GM12878 (cell line): ENCODE data around the gene NUAK1. TPM values are rescaled to one million over a fixed set of nuclear protein-coding genes. Genes with fewer than 3 reads are reported as not detected.

ENCODE experiments used
- ATAC-seq: fragments of 200-7000 bp; cut with Tn5 transposase; 3 replicates; pipeline ENCODE4 v1.9.1; 2020; ENCODE audit warnings: mild to moderate bottlenecking, moderate library complexity
- BruUV-seq: library from RNA; stranded (reverse); fragments of 400-500 nt; replicated peaks from 2 replicates; lab custom pipeline; 2021; lab: Mats Ljungman, UMichigan
- CTCF ChIA-PET: fragments of 300-600 bp; sonication (Branson Sonifier 250); formaldehyde crosslinking; extraction: SDS; loops from one replicate; lab custom pipeline; 2021; ENCODE audit warnings: inconsistent platforms; lab: Yijun Ruan, JAX
- POLR2A ChIA-PET: fragments of 350-600 bp; formaldehyde crosslinking; extraction: SDS; loops from one replicate; lab custom pipeline; 2021; ENCODE audit warnings: inconsistent platforms; lab: Charles Lee
- RAD21 ChIA-PET: fragments of 300-600 bp; sonication (Branson Sonifier 250); formaldehyde crosslinking; loops from one replicate; lab custom pipeline; 2023; ENCODE audit warnings: antibody characterized with exemption; ENCODE audit not compliant: unreplicated experiment; lab: Charles Lee
- SMC1A ChIA-PET: fragments of 300-600 bp; sonication (Branson Sonifier 250); formaldehyde crosslinking; loops from one replicate; lab custom pipeline; 2023; ENCODE audit not compliant: unreplicated experiment, uncharacterized antibody; lab: Charles Lee
- DNase-seq: peaks from one replicate; pipeline ENCODE4 v3.0.0-alpha.2; 2011; ENCODE audit warnings: low read depth, low spot score
- FAIRE-seq: peaks from 3 replicates; lab custom pipeline; 2011; peaks lifted over from hg19 to GRCh38; lab: Jason Lieb, UNC
- H2AFZ ChIP-seq: 2 replicates; pipeline ENCODE4 v1.6.0; 2011; ENCODE audit warnings: low read depth, low read length, control low read depth; ENCODE audit not compliant: control insufficient read depth
- H3K27ac ChIP-seq: 2 replicates; pipeline ENCODE4 v1.5.1; 2011; ENCODE audit warnings: control low read depth; ENCODE audit not compliant: control insufficient read depth, insufficient read depth
- H3K27me3 ChIP-seq, 2 experiments: replicated peaks in 1 of 2; 2 replicates each; pipeline versions ENCODE4 v1.6.0 to v1.6.1; 2011; ENCODE audit warnings: low read length in 1 of 2; ENCODE audit not compliant: control insufficient read depth in 2 of 2, insufficient read depth in 2 of 2
- H3K36me3 ChIP-seq, 2 experiments: 2 replicates each; pipeline ENCODE4 v1.5.1; 2011; ENCODE audit warnings: low read length in 1 of 2; ENCODE audit not compliant: control insufficient read depth in 2 of 2, insufficient read depth in 2 of 2
- H3K4me1 ChIP-seq: 2 replicates; pipeline ENCODE4 v1.6.1; 2011; ENCODE audit warnings: mild to moderate bottlenecking, low read length, moderate library complexity, mixed read lengths; ENCODE audit not compliant: control insufficient read depth, insufficient read depth
- H3K4me2 ChIP-seq: 2 replicates; pipeline ENCODE4 v1.6.0; 2011; ENCODE audit warnings: control low read depth; ENCODE audit not compliant: control insufficient read depth, insufficient read depth
- H3K4me3 ChIP-seq: fragments of 200-600 bp; sonication (generic); 2 replicates; pipeline ENCODE4 v1.5.1; 2016
- H3K79me2 ChIP-seq: 2 replicates; pipeline ENCODE4 v1.6.0; 2011; ENCODE audit warnings: low read length; ENCODE audit not compliant: control insufficient read depth, insufficient read depth
- H3K9ac ChIP-seq: 2 replicates; pipeline ENCODE4 v1.8.0; 2011; ENCODE audit warnings: low read length, control low read depth, mixed read lengths; ENCODE audit not compliant: control insufficient read depth, insufficient read depth
- H3K9me3 ChIP-seq: replicated peaks from 3 replicates; pipeline ENCODE4 v1.5.1; 2011; ENCODE audit warnings: mild to moderate bottlenecking, low read length; ENCODE audit not compliant: control insufficient read depth, insufficient read depth
- H4K20me1 ChIP-seq: 2 replicates; pipeline ENCODE4 v1.6.0; 2011; ENCODE audit not compliant: control insufficient read depth, insufficient read depth
- ATF7 ChIP-seq: fragments of 450-650 bp; IDR thresholded peaks from 2 replicates; pipeline ENCODE4 v1.6.1; 2016; ENCODE audit warnings: low read depth, mild to moderate bottlenecking
- EZH2 ChIP-seq: IDR thresholded peaks from 2 replicates; pipeline ENCODE4 v1.6.1; 2012; ENCODE audit warnings: low read depth, mild to moderate bottlenecking, control low read depth, inconsistent platforms, low read length, borderline replicate concordance; ENCODE audit not compliant: control insufficient read depth
- IRF4 ChIP-seq: IDR thresholded peaks from 2 replicates; pipeline ENCODE4 v1.6.1; 2011; ENCODE audit warnings: low read depth, low read length
- NFXL1 ChIP-seq: fragments of 450-650 bp; IDR thresholded peaks from 2 replicates; pipeline ENCODE4 v1.6.1; 2017; ENCODE audit warnings: antibody characterized with exemption, mild to moderate bottlenecking, borderline replicate concordance
- NKRF ChIP-seq: fragments of 450-650 bp; conservative IDR thresholded peaks from 2 replicates; pipeline ENCODE4 v1.6.1; 2017; ENCODE audit warnings: mild to moderate bottlenecking, moderate library complexity
- PML ChIP-seq: IDR thresholded peaks from 2 replicates; pipeline ENCODE4 v1.6.1; 2012; ENCODE audit warnings: low read length, inconsistent platforms
- SMAD5 ChIP-seq: IDR thresholded peaks from 2 replicates; pipeline ENCODE4 v1.6.1; 2016; ENCODE audit warnings: antibody characterized with exemption, low read depth
- STAT1 ChIP-seq: fragments of 450-650 bp; conservative IDR thresholded peaks from 2 replicates; pipeline ENCODE4 v1.6.1; 2014; ENCODE audit warnings: antibody characterized with exemption, mild to moderate bottlenecking
- TCF12 ChIP-seq: IDR thresholded peaks from 2 replicates; pipeline ENCODE4 v1.6.1; 2011; ENCODE audit warnings: low read depth, mild to moderate bottlenecking, low read length
- TCF7 ChIP-seq: IDR thresholded peaks from 2 replicates; pipeline ENCODE4 v1.6.1; 2014; ENCODE audit warnings: antibody characterized with exemption, borderline replicate concordance
- YBX1 ChIP-seq: fragments of 450-650 bp; IDR thresholded peaks from 2 replicates; pipeline ENCODE4 v1.6.1; 2016; ENCODE audit warnings: antibody characterized with exemption
- ZBTB40 ChIP-seq: fragments of 450-650 bp; IDR thresholded peaks from 2 replicates; pipeline ENCODE4 v1.6.1; 2016; ENCODE audit warnings: mild to moderate bottlenecking, moderate library complexity, borderline replicate concordance
- WGBS: methylation state at CpG from one replicate; pipeline ENCODE4 v1.1.6; 2016; ENCODE audit warnings: low lambda C conversion rate; ENCODE audit not compliant: insufficient replicate concordance, insufficient coverage; ENCODE audit errors: missing lambda C conversion rate; 5-methylcytosine and 5-hydroxymethylcytosine counted together
- in situ Hi-C: fragments of 300-500 bp; cut with MboI; formaldehyde crosslinking; loops from 9 replicates; pipeline ENCODE4 v1.14.3; 2018; ENCODE audit warnings: mixed read lengths
- intact Hi-C: fragments of 100-400 bp; cut with micrococcal nuclease; formaldehyde crosslinking; loops from one replicate; pipeline ENCODE4 v1.14.2; 2022; ENCODE audit not compliant: unreplicated experiment
- polyA plus RNA-seq, 11 experiments: library from polyadenylated mRNA; depleted of rRNA in 4 of 11; unstranded in 6 of 11; stranded (reverse) in 5 of 11; fragments of >200 nt; fragmentation: Nextera tagmentation in 4 of 11; fragmentation: Illumina TruSeq in 1 of 11; extraction: Ambion mirVana in 4 of 11; extraction: Trizol in 1 of 11; gene quantifications; 1 replicate in 1 of 11; 2 replicates in 10 of 11; pipeline versions ENCODE4 v1.2.1 to v1.2.3, GENCODE V29; 2011 to 2016; ENCODE audit warnings: inconsistent platforms in 2 of 11, missing spikeins in 2 of 11, low read depth in 1 of 11
- total RNA-seq, 4 experiments: library from RNA; depleted of rRNA in 3 of 4; stranded (reverse); fragments of >200 nt in 3 of 4; fragmentation: Illumina TruSeq in 1 of 4; extraction: Trizol in 1 of 4; gene quantifications; 2 replicates each; pipeline versions ENCODE4 v1.2.1 to v1.2.3, GENCODE V29; 2013 to 2021

NUAK1 gene
- total and polyA plus RNA-seq, 10 of the 15 experiments (the other 5 are each of a cell fraction or from before 2014, with no cell fraction given), result 0.03 to 0.42 (median 0.08) TPM; not detected in 2

GRCh38 chr12:106063826-106064720 is 74.7 kb downstream of the NUAK1 start:
- no TSS peak for BruUV-seq
- SMC1A ChIA-PET, result no interaction called here
- in situ Hi-C loops, result no loop called here

GRCh38 chr12:106062693-106063092 is 76.1 kb downstream of the NUAK1 start:
- in situ Hi-C loops (no loop called here), intact Hi-C loops (no loop called here)
- H3K9ac ChIP-seq, result no peak overlapping the region
- H3K4me3 ChIP-seq, result no peak overlapping the region
- WGBS, result 58% methylated on average over 5 of the region's 5 CpGs
- FAIRE-seq, result no peak
- no peaks in the 10 kb centered on the region for H3K36me3 ChIP-seq
- ChIA-PET SMC1A (no interaction called here), CTCF (interaction anchor here (2.2 kb wide), 1 partner anchor 74 kb away, joined by 5 read pairs; no protein-coding TSS in a partner anchor), POLR2A (no interaction called here), RAD21 (no interaction called here)
- H3K4me2 ChIP-seq, result no peak overlapping the region
- no peak overlapping the region for H3K27ac ChIP-seq
- H3K27me3 ChIP-seq, result no peaks in the 10 kb centered on the region; a peak in 1 of 4 replicates
- BruUV-seq, result no TSS peak
- no peaks in the 10 kb centered on the region for H3K9me3 ChIP-seq
- no peak overlapping the region for H2AFZ ChIP-seq
- no peaks in the 10 kb centered on the region for H4K20me1 ChIP-seq
- ATAC-seq, result no peak
- DNase-seq, result no peak
- H3K4me1 ChIP-seq, result no peaks in the 10 kb centered on the region
- H3K79me2 ChIP-seq, result no peaks in the 10 kb centered on the region
- TF ChIP-seq IRF4 (no peak), NKRF (no peak), NFXL1 (no peak), PML (no peak), ATF7 (no peak), YBX1 (no peak), SMAD5 (no peak), ZBTB40 (no peak), TCF7 (no peak)

More at GRCh38 chr12:106063826-106064720, 74.7 kb downstream of the NUAK1 start:
- intact Hi-C loops, result no loop called here
- no peak for ATAC-seq
- FAIRE-seq, result no peak
- H3K4me3 ChIP-seq, result no peak overlapping the region
- H2AFZ ChIP-seq, result no peak overlapping the region
- H4K20me1 ChIP-seq, result no peaks in the 10 kb centered on the region
- H3K79me2 ChIP-seq, result no peaks in the 10 kb centered on the region
- H3K4me1 ChIP-seq, result no peaks in the 10 kb centered on the region
- no peak overlapping the region for H3K9ac ChIP-seq
- H3K4me2 ChIP-seq, result no peak overlapping the region
- H3K9me3 ChIP-seq, result no peaks in the 10 kb centered on the region
- WGBS, result 11% methylated on average over 7 of the region's 7 CpGs
- no peak overlapping the region for H3K27ac ChIP-seq
- RAD21 ChIA-PET, result no interaction called here
- POLR2A ChIA-PET, result no interaction called here
- TF ChIP-seq STAT1 (no peak), EZH2 (no peak), TCF12 (no peak)
- H3K27me3 ChIP-seq, result no peaks in the 10 kb centered on the region; a peak in 1 of 4 replicates
- no peaks in the 10 kb centered on the region for H3K36me3 ChIP-seq
- CTCF ChIA-PET, result interaction anchor here (1.0 to 2.2 kb wide), 2 partner anchors 17 to 72 kb away, joined by 3 to 5 read pairs; no protein-coding TSS in a partner anchor
- no peak for DNase-seq
